Heart left ventricle (tissue), 13 donors: ENCODE results near the gene GDPD4.

Experiments
- POLR2A ChIP-seq, 2 donors: fragments of 450-650 bp; IDR thresholded peaks; one replicate each; pipeline ENCODE4 v1.6.1; 2017; ENCODE audit warnings: antibody characterized with exemption in 2 of 2, mild to moderate bottlenecking in 2 of 2, moderate library complexity in 2 of 2
- TF ChIP-seq, protein P1 (sequence below), 12 donors: fragments of 200-600 bp; sonication (generic) in 4 of 12; IDR thresholded peaks; one replicate each; pipeline versions ENCODE4 v1.5.0 to v1.8.0; 2018 to 2022; ENCODE audit warnings: antibody characterized with exemption in 12 of 12, mild to moderate bottlenecking in 5 of 12
- donor health status: ischemic (EF 13 %, LVEDD 7.1; RV severe dilation, severe dysfunction).
- donor health status: DM: no; HTN: yes; CAD: no.
- donor health status: DM: no; HTN: no; CAD: no.
- donor health status: ischemic (EF 25% LVEDD 6.9; RV normal size, moderate dysfunction).
- donor health status: ischemic (EF 25% LVEDD 5.7; RV mildly dilated, moderate dysfunction).
- donor health status: ischemic (EF 35%, LVEDD 5.7; RV mildly dilated, moderate dysfunction).
- donor health status: nonischemic (EF 11% LVEDD 7.7; RV severe dilation, severe dysfunction).
- donor health status: DM: yes; HTN: yes; CAD: no.
- donor health status: PGD.
- donor health status: ischemic (EF 29% LVEDD 5.4; RV normal size, mild dysfunction).
- donor health status: nonischemic (EF 23%, LVEDD 6.1; RV moderate dilation, normal function).

DNA sequence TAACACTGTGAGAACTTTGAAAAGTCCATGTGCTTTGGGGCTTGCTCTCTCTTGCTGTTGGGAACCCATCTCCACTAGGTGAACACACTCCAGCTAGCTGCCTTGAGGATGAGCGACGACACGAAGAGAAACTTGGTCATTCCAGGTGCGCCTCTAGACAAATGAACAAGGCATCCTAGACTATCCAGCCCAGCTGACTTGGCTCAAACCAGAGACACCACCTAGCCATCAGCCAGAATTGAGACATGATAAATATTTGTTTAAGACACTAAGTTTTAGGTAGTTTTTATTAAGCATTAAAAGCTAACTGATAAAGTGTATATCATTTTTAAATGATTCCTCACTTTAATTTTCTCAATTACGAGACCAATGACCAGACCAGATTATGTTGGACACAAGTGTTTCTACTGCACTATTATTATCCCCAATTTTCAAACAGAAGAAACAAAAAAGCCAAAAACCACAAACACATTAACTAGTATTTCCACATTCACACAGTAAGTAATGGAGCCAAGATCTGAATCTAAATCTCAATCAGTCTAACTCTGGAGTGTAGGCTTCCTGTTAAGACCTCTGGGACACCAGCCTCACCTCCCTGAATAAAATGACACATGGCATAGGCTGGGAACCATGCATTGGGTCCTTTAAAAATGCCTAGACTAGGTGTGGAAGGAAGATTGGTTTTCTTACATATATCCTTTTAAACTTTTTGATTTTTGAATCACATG, 70.4 kb downstream of the GDPD4 start:
- TF ChIP-seq, protein P1, sequence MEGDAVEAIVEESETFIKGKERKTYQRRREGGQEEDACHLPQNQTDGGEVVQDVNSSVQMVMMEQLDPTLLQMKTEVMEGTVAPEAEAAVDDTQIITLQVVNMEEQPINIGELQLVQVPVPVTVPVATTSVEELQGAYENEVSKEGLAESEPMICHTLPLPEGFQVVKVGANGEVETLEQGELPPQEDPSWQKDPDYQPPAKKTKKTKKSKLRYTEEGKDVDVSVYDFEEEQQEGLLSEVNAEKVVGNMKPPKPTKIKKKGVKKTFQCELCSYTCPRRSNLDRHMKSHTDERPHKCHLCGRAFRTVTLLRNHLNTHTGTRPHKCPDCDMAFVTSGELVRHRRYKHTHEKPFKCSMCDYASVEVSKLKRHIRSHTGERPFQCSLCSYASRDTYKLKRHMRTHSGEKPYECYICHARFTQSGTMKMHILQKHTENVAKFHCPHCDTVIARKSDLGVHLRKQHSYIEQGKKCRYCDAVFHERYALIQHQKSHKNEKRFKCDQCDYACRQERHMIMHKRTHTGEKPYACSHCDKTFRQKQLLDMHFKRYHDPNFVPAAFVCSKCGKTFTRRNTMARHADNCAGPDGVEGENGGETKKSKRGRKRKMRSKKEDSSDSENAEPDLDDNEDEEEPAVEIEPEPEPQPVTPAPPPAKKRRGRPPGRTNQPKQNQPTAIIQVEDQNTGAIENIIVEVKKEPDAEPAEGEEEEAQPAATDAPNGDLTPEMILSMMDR (IDR thresholded peaks at IDR 0.05) = no peak
- no peak for TF ChIP-seq POLR2A (IDR thresholded peaks at IDR 0.05)
